PC-9 (cell line): ENCODE measurements around the gene PHAF1. TPM values are rescaled to one million over a fixed set of nuclear protein-coding genes. Genes with fewer than 3 reads are reported as not detected.

Experiments used
- BruUV-seq: library from RNA; stranded (reverse); fragments of 400-500 nt; replicated peaks from 2 replicates; lab custom pipeline; 2021; lab: Mats Ljungman, UMichigan
- CTCF ChIA-PET: fragments of 300-600 bp; sonication (Branson Sonifier 250); formaldehyde crosslinking; loops from one replicate; lab custom pipeline; 2022; ENCODE audit warnings: antibody characterized with exemption; lab: Charles Lee
- POLR2A ChIA-PET: fragments of 300-600 bp; sonication (Branson Sonifier 250); formaldehyde crosslinking; loops from one replicate; lab custom pipeline; 2022; ENCODE audit warnings: antibody characterized with exemption; ENCODE audit not compliant: unreplicated experiment; lab: Charles Lee
- DNase-seq, 2 experiments: peaks; one replicate each; pipeline versions ENCODE4 v3.0.0 to v3.0.0-alpha.2; 2015 to 2022; ENCODE audit warnings: mixed read lengths in 1 of 2
- H2AFZ ChIP-seq: fragments of 200-600 bp; sonication (generic); 2 replicates; pipeline ENCODE4 v1.8.1; 2017; ENCODE audit warnings: antibody characterized with exemption
- H3F3A ChIP-seq: fragments of 200-600 bp; sonication (generic); 2 replicates; pipeline ENCODE4 v1.8.1; 2017; ENCODE audit warnings: antibody characterized with exemption, mild to moderate bottlenecking, low read depth; ENCODE audit not compliant: insufficient read depth
- H3K27ac ChIP-seq: fragments of 200-600 bp; sonication (generic); 2 replicates; pipeline ENCODE4 v1.6.1; 2016; ENCODE audit warnings: mixed run types
- H3K27me3 ChIP-seq: fragments of 200-600 bp; sonication (generic); 2 replicates; pipeline ENCODE4 v1.6.1; 2016; ENCODE audit warnings: low read depth, mixed run types; ENCODE audit not compliant: insufficient read depth
- H3K36me3 ChIP-seq: fragments of 200-600 bp; sonication (generic); 2 replicates; pipeline ENCODE4 v1.6.1; 2016; ENCODE audit warnings: low read depth, mixed run types
- H3K4me1 ChIP-seq: fragments of 200-600 bp; sonication (generic); replicated peaks from 2 replicates; pipeline ENCODE4 v1.6.1; 2016; ENCODE audit warnings: mixed run types; ENCODE audit not compliant: insufficient read depth
- H3K4me2 ChIP-seq: fragments of 200-600 bp; sonication (generic); 2 replicates; pipeline ENCODE4 v1.6.1; 2017; ENCODE audit warnings: mixed run types
- H3K4me3 ChIP-seq: fragments of 200-600 bp; sonication (generic); 2 replicates; pipeline ENCODE4 v1.6.1; 2016; ENCODE audit warnings: mixed run types
- H3K79me2 ChIP-seq: fragments of 200-600 bp; sonication (generic); 2 replicates; pipeline ENCODE4 v1.6.1; 2017; ENCODE audit warnings: low read depth, mixed run types
- H3K9me2 ChIP-seq: fragments of 200-600 bp; sonication (generic); 2 replicates; pipeline ENCODE4 v1.8.1; 2017; ENCODE audit warnings: mild to moderate bottlenecking; ENCODE audit not compliant: insufficient read depth
- H3K9me3 ChIP-seq: fragments of 200-600 bp; sonication (generic); 2 replicates; pipeline ENCODE4 v1.8.1; 2016; ENCODE audit warnings: low read depth; ENCODE audit not compliant: insufficient read depth
- H4K20me1 ChIP-seq: fragments of 200-600 bp; sonication (generic); 2 replicates; pipeline ENCODE4 v1.8.1; 2017; ENCODE audit not compliant: insufficient read depth
- EZH2 ChIP-seq: fragments of 200-600 bp; sonication (generic); IDR thresholded peaks from 2 replicates; pipeline ENCODE4 v1.8.0; 2017; ENCODE audit warnings: antibody characterized with exemption, low read depth
- intact Hi-C: fragments of 100-400 bp; cut with micrococcal nuclease; formaldehyde crosslinking; loops from one replicate; pipeline ENCODE4 v1.10.0; 2022; ENCODE audit not compliant: unreplicated experiment
- total RNA-seq: library from RNA; stranded (reverse); gene quantifications from 2 replicates; pipeline ENCODE4 v1.2.3, GENCODE V29; 2021
- TF ChIP-seq, protein P1 (sequence below): fragments of 200-600 bp; sonication (generic); conservative IDR thresholded peaks from 2 replicates; pipeline ENCODE4 v1.6.1; 2017; ENCODE audit warnings: mixed run types, antibody characterized with exemption, mild to moderate bottlenecking, moderate library complexity

Gene PHAF1
- total RNA-seq, 1 experiment from 2014 or later: 19.5 TPM

DNA sequence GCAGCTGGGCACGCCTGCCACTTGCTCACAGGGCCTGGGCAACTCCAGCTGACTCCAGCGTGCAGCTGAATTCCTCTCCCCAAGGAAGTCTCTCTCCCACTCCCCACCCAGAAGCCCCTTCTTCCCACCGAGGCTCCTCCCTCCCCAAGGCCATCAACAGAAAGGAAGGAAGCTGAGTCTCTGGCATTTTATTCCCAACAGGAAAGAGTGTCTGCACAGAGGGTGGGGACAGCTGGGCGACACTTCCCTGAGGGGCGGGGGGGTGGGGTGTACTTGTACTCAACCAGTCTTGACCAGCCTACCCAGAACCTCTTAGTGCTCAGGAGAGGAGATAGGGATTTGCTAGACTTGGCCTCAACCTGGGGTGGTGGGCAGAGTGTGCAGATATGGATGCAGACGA is 80.3 kb downstream of the PHAF1 start, which contains the start of gene EXOC3L1:
EXOC3L1 (minus strand) TSS at position 96 of the 400 bp plus-strand sequence. CDS start 460 bp downstream, outside the sequence.
- TF ChIP-seq, protein P1, sequence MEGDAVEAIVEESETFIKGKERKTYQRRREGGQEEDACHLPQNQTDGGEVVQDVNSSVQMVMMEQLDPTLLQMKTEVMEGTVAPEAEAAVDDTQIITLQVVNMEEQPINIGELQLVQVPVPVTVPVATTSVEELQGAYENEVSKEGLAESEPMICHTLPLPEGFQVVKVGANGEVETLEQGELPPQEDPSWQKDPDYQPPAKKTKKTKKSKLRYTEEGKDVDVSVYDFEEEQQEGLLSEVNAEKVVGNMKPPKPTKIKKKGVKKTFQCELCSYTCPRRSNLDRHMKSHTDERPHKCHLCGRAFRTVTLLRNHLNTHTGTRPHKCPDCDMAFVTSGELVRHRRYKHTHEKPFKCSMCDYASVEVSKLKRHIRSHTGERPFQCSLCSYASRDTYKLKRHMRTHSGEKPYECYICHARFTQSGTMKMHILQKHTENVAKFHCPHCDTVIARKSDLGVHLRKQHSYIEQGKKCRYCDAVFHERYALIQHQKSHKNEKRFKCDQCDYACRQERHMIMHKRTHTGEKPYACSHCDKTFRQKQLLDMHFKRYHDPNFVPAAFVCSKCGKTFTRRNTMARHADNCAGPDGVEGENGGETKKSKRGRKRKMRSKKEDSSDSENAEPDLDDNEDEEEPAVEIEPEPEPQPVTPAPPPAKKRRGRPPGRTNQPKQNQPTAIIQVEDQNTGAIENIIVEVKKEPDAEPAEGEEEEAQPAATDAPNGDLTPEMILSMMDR: no peak
- no peak for TF ChIP-seq EZH2
- Histone ChIP-seq H3K4me2 (no peak within 1 kb of the TSS), H3K27me3 (no peaks in the 10 kb centered on the region), H4K20me1 (peaks cover 9% of the 10 kb centered on the region), H3K36me3 (0 out of 2 replicates have a peak, but pooled peaks cover 10% of the 10 kb centered on the region), H3F3A (peaks cover 28% of the 10 kb centered on the region), H3K9me2 (no peaks in the 10 kb centered on the region), H3K4me1 (peaks cover 40% of the 10 kb centered on the region), H3K4me3 (no peak within 1 kb of the TSS), H3K9me3 (no peaks in the 10 kb centered on the region), H2AFZ (no peak within 1 kb of the TSS), H3K79me2 (peaks cover 30% of the 10 kb centered on the region), H3K27ac (no peak within 1 kb of the TSS)
- BruUV-seq: no TSS peak
- CTCF ChIA-PET: no interaction called here
- DNase-seq: no peak
- intact Hi-C loops: loop anchor here (10.0 kb wide), 2 partner anchors 205 to 275 kb away; partner anchors contain the start of gene TPPP3
- POLR2A ChIA-PET: interaction anchor here (0.5 kb wide), 1 partner anchor 18 kb away, joined by 3 read pairs; no protein-coding TSS in a partner anchor

DNA sequence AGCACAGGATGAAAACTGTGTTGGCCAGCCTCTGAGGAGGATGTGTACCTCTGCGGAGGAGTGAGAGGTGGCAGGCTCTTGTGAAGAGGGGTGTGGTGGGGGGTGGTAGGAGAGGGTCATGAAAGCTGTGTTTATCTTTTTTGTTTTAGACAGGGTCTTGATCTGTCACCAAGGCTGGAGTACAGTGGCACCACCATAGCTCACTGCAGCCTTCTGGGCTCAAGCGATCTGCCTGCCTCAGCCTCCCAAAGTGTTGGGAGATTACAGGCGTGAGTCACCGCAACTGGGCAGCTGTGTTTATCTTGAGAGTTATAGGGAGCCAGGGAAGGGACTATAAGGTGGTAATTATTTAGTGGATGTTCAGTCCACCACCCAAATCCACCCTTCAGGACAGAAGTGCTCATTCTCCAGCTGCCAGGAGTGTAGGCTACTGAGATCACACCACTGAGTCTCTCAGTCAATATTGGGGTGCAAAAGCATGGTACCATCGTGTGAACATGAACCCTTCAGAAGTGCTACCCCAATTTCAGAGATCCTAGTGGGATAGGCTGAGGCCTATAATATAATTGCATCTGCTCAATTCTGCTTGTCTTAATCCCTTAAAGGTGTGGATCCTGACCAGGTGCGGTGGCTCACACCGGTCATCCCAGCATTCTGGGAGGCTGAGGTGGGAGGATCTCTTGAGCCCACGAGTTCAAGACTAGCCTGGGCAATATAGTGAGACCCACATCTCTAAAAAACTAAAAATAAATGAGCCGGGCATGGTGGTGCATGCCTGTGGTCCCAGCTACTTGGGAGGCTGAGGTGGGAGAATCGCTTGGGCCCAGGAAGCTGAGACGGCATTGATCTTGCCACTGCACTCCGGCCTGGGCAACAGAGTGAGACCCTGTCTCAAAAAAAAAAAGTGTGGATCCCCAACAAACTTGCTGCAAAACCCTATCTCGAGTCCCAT is 81.0 kb downstream of the PHAF1 start:
- H3K4me1 ChIP-seq: peaks cover 33% of the 10 kb centered on the region
- no TSS peak for BruUV-seq
- intact Hi-C loops: loop anchor here (10.0 kb wide), 2 partner anchors 204 to 274 kb away; partner anchors contain the start of gene TPPP3
- ChIA-PET CTCF (no interaction called here), POLR2A (no interaction called here)
- H3K4me2 ChIP-seq: peak overlapping the region; percentile 96; the same call in 1 of the 2 replicates
- no peak for DNase-seq
- peaks cover 29% of the 10 kb centered on the region for H3F3A ChIP-seq
- H3K27ac ChIP-seq: no peak overlapping the region
- H3K79me2 ChIP-seq: peaks cover 36% of the 10 kb centered on the region
- no peaks in the 10 kb centered on the region for H3K27me3 ChIP-seq
- H3K9me3 ChIP-seq: no peaks in the 10 kb centered on the region
- TF ChIP-seq, protein P1: no peak
- no peak for TF ChIP-seq EZH2
- H3K36me3 ChIP-seq: peaks cover 15% of the 10 kb centered on the region; the same call in 1 of the 2 replicates
- H3K9me2 ChIP-seq: no peaks in the 10 kb centered on the region
- H2AFZ ChIP-seq: no peak overlapping the region
- H3K4me3 ChIP-seq: 0 out of 2 replicates have a peak overlapping the region, but pooled peaks have one; percentile 92
- H4K20me1 ChIP-seq: peaks cover 9% of the 10 kb centered on the region

DNA sequence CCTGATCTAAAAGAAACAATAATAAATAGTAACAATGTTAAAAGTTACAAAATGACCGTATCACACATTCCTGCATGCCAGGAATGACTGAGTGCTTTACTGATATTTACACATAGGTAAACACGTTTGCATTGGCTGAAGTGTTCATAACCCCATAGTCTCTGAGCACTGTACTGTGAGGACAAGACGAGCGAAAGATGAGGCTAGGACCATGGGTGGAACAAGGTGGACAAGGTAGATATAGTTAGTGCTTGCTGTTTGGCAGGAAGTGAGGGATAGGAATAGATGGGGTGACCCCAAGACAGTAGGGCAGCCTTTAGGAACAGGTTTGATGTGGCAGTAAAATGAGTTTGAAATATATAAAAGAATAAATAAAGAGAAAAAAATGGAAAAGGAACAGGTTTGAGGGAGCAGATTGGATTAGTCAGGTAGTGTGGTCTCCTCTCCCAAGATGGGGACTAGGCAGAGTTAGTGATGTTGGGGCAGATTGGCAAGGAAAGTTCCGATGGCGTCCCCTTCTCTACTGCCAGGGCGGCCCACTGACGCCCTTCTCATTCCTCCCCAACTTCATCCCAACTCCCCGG is 81.8 kb downstream of the PHAF1 start:
- Histone ChIP-seq H3K4me2 (peak overlapping the region; percentile 96), H3K9me3 (no peaks in the 10 kb centered on the region), H3K79me2 (peaks cover 36% of the 10 kb centered on the region), H2AFZ (peak overlapping the region; percentile 58), H3K9me2 (no peaks in the 10 kb centered on the region), H3K27me3 (no peaks in the 10 kb centered on the region), H3F3A (peaks cover 31% of the 10 kb centered on the region), H3K4me1 (peaks cover 31% of the 10 kb centered on the region), H4K20me1 (peaks cover 9% of the 10 kb centered on the region), H3K36me3 (peaks cover 23% of the 10 kb centered on the region; the same call in 1 of the 2 replicates), H3K4me3 (peak overlapping the region; percentile 92; the same call in 1 of the 2 replicates), H3K27ac (no peak overlapping the region)
- BruUV-seq: no TSS peak
- DNase-seq: no peak
- intact Hi-C loops: loop anchor here (10.0 kb wide), 2 partner anchors 203 to 273 kb away; partner anchors contain the start of gene TPPP3
- ChIA-PET POLR2A (no interaction called here), CTCF (no interaction called here)
- TF ChIP-seq, protein P1: no peak
- no peak for TF ChIP-seq EZH2
